ENCODE measurements around the gene FKBP1B. TPM values are rescaled to one million over a fixed set of nuclear protein-coding genes. Genes with fewer than 3 reads are reported as not detected.
"Not testable (repeated sequence)": the region's sequence is repeated elsewhere in the genome, so short reads cannot be mapped to it uniquely, and the experiment has no call there.

FKBP1B gene
- total and polyA plus RNA-seq, 10 donors, result 2.4 to 5.1 (median 3.5) TPM

DNA sequence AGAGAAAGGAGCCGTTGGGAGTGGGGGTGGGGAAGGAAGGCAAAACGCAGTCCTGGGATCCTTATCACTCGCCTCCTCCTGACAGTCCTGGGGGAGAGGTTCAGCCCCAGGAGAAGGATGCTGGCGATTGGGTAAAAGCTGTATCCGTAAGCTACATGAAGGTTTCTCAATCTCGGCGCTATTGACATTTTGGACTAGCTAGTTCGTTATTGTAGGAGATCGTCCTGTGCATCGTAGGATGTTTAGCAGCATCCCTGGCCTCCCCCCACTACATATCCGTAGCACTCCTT lies 35.6 kb downstream of the FKBP1B start:
- no peaks in the 10 kb centered on the region for H3K27me3 ChIP-seq (replicated peaks in 1 of 7)
- H3K27ac ChIP-seq, result peak overlapping the region in 7 of 8 donors; percentile 82 to 92 (median 88)
- peaks cover 0 to 52% (median 10%) of the 10 kb centered on the region in 6 donors for H3K36me3 ChIP-seq
- TF ChIP-seq POLR2A (IDR thresholded peaks at IDR 0.05), result no peak
- TF ChIP-seq POLR2AphosphoS5 (IDR thresholded peaks at IDR 0.05), result no peak
- TF ChIP-seq, protein P1, sequence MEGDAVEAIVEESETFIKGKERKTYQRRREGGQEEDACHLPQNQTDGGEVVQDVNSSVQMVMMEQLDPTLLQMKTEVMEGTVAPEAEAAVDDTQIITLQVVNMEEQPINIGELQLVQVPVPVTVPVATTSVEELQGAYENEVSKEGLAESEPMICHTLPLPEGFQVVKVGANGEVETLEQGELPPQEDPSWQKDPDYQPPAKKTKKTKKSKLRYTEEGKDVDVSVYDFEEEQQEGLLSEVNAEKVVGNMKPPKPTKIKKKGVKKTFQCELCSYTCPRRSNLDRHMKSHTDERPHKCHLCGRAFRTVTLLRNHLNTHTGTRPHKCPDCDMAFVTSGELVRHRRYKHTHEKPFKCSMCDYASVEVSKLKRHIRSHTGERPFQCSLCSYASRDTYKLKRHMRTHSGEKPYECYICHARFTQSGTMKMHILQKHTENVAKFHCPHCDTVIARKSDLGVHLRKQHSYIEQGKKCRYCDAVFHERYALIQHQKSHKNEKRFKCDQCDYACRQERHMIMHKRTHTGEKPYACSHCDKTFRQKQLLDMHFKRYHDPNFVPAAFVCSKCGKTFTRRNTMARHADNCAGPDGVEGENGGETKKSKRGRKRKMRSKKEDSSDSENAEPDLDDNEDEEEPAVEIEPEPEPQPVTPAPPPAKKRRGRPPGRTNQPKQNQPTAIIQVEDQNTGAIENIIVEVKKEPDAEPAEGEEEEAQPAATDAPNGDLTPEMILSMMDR (IDR thresholded peaks at IDR 0.05 in 8 of 11, conservative IDR thresholded peaks at IDR 0.05 in 3 of 11), result no peak
- peaks cover 6 to 51% (median 24%) of the 10 kb centered on the region in 6 donors for H3K4me1 ChIP-seq
- DNase-seq, result no peak
- no peaks in the 10 kb centered on the region for H3K9me3 ChIP-seq
- peak overlapping the region in 7 of 8 donors; percentile 48 to 76 (median 56) for H3K4me3 ChIP-seq
- intact Hi-C loops (cut with DNase I; ENCODE audit: low total_unique reads), result no loop called here
- WGBS, 5 donors, result 26 to 42% (median 31%) methylated on average over 11 of the region's 11 CpGs

DNA sequence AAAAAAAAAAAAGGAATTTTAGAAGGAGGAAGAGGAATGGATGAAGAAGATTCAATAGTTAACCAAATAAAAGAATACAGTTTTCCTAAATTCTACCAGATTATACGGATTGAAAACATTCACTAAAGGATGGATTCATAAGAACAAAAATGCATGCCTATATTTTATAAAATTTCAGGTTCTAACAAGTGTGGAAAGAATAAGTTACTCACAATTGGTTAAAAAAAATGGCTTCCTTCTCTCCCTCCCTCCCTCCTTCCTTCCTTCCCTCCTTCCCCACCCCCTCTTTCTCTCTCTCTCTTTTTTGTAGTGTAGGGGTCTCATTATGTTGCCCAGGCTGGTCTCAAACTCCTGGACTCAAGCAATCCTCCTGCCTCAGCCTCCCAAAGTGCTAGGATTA lies 36.7 kb downstream of the FKBP1B start:
- no peak for DNase-seq
- peaks cover 6 to 43% (median 24%) of the 10 kb centered on the region in 6 donors for H3K4me1 ChIP-seq
- no peak overlapping the region for H3K27ac ChIP-seq
- intact Hi-C loops (cut with DNase I; ENCODE audit: low total_unique reads), result no loop called here
- H3K9me3 ChIP-seq, result no peaks in the 10 kb centered on the region
- H3K27me3 ChIP-seq (replicated peaks in 1 of 7), result no peaks in the 10 kb centered on the region
- no peak overlapping the region for H3K4me3 ChIP-seq
- 91 to 97% (median 96%) methylated on average over 1 of the region's 1 CpG for WGBS, 5 donors
- H3K36me3 ChIP-seq, result peaks cover 0 to 48% (median 10%) of the 10 kb centered on the region in 6 donors
- no peak for TF ChIP-seq POLR2AphosphoS5 (IDR thresholded peaks at IDR 0.05)
- no peak for TF ChIP-seq POLR2A (IDR thresholded peaks at IDR 0.05)
- TF ChIP-seq, protein P1 (IDR thresholded peaks at IDR 0.05 in 8 of 11, conservative IDR thresholded peaks at IDR 0.05 in 3 of 11), result no peak

DNA sequence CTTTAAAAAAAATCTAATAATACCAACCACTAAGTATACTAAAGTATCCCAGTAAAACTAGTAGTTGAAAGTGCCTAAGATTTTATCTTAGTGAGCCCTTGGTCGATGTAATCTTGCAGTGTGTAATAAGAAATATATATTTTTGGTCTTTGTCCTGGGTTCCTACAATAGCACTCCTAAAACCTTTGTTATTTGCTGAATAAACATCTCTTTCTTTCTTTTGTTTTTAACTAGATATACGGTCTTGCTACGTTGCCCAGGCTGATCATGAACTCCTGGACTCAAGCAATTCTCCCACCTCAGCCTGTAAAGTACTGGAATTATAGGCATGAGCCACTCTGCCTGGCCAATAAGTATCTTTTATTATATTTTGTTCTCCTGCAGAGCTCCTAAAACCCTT lies 37.5 kb downstream of the FKBP1B start:
- Histone ChIP-seq H3K4me3 (no peak overlapping the region), H3K27ac (no peak overlapping the region), H3K4me1 (peaks cover 6 to 37% (median 24%) of the 10 kb centered on the region in 6 donors), H3K27me3 (replicated peaks in 1 of 7) (no peaks in the 10 kb centered on the region), H3K9me3 (no peaks in the 10 kb centered on the region), H3K36me3 (peaks cover 0 to 45% (median 10%) of the 10 kb centered on the region in 6 donors)
- WGBS, 5 donors, result 85 to 98% (median 92%) methylated on average over 3 of the region's 3 CpGs
- no peak for DNase-seq
- intact Hi-C loops (cut with DNase I; ENCODE audit: low total_unique reads), result no loop called here
- TF ChIP-seq, protein P1 (IDR thresholded peaks at IDR 0.05 in 8 of 11, conservative IDR thresholded peaks at IDR 0.05 in 3 of 11), result no peak
- TF ChIP-seq POLR2AphosphoS5 (IDR thresholded peaks at IDR 0.05) (no peak), POLR2A (IDR thresholded peaks at IDR 0.05) (no peak)

DNA sequence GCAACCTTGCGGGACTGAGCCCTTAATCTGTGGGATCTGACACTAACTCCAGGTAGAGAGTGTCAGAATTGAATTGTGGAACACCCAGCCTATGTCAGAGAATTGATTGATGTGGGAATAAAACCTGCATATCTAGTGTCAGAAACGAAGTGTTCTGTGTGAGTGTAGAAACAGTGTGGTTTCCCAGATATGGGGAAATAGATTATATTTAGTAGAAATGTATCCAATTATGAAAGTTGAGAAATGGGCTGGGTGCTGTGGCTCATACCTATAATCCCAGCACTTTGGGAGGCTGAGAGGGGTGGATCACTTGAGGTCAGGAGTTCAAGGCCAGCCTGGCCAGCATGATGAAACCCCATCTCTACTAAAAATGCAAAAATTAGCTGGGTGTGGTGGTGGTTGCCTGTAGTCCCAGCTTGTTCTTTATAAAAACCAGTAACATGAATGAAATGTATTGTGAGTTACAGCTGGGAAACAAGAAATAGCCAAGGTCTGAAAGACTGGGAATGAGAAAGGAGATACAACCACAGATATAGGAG lies 39.3 kb downstream of the FKBP1B start:
- Histone ChIP-seq H3K27me3 (replicated peaks in 1 of 7) (no peaks in the 10 kb centered on the region), H3K36me3 (peaks cover 0 to 51% (median 10%) of the 10 kb centered on the region in 6 donors), H3K4me3 (no peak overlapping the region), H3K4me1 (peaks cover under 1 to 19% (median 12%) of the 10 kb centered on the region in 6 donors), H3K9me3 (no peaks in the 10 kb centered on the region), H3K27ac (no peak overlapping the region)
- intact Hi-C loops (cut with DNase I; ENCODE audit: low total_unique reads), result no loop called here
- TF ChIP-seq POLR2AphosphoS5 (IDR thresholded peaks at IDR 0.05) (no peak), POLR2A (IDR thresholded peaks at IDR 0.05) (no peak)
- TF ChIP-seq, protein P1 (IDR thresholded peaks at IDR 0.05 in 8 of 11, conservative IDR thresholded peaks at IDR 0.05 in 3 of 11), result no peak
- 55 to 77% (median 64%) methylated on average over 2 of the region's 2 CpGs for WGBS, 5 donors
- no peak for DNase-seq

DNA sequence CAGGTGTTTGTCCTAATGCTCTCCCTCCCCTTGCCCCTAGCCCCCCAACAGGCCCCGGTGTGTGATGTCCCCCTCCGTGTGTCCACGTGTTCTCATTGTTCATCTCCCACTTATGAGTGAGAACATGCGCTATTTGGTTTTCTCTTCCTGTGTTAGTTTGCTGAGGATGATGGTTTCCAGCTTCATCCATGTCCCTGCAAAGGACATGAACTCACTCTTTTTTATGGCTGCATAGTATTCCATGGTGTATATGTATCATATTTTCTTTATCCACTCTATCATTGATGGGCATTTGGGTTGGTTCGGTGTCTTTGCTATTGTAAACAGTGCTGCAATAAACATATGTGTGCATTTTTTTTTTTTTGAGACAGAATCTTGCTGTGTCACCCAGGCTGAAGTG lies 43.7 kb downstream of the FKBP1B start:
- H3K27me3 ChIP-seq (replicated peaks in 1 of 7); H3K27ac ChIP-seq; H3K4me3 ChIP-seq; intact Hi-C loops (cut with DNase I; ENCODE audit: low total_unique reads); DNase-seq; H3K9me3 ChIP-seq; H3K4me1 ChIP-seq: not testable (repeated sequence)
- 98 to 100% (median 99%) methylated on average over 5 of the region's 5 CpGs for WGBS, 5 donors
- H3K36me3 ChIP-seq, result peaks cover 0 to 67% (median 11%) of the 10 kb centered on the region in 6 donors

DNA sequence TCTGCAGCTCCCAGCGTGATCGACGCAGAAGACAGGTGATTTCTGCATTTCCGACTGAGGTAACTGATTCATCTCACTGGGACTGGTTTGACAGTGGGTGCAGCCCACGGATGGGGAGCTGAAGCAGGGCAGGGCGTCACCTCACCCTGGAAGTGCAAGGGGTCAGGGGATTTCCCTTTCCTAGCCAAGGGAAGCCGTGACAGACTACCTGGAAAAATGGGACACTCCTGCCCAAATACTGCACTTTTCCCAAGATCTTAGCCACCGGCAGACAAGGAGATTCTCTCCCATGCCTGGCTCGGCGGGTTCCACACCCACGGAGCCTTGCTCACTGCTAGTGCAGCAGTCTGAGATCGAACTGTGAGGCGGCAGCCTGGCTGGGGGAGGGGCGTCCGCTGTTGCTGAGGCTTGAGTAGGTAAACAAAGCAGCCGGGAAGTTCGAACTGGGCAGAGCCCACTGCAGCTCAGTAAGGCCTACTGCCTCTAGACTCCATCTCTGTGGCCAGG lies 45.7 kb downstream of the FKBP1B start:
- H3K4me1 ChIP-seq; DNase-seq; H3K27me3 ChIP-seq (replicated peaks in 1 of 7); H3K9me3 ChIP-seq; H3K27ac ChIP-seq; intact Hi-C loops (cut with DNase I; ENCODE audit: low total_unique reads); H3K4me3 ChIP-seq: not testable (repeated sequence)
- peaks cover 0 to 58% (median 11%) of the 10 kb centered on the region in 6 donors for H3K36me3 ChIP-seq
- WGBS, 5 donors, result 83 to 92% (median 88%) methylated on average over 11 to 17 of the region's 17 CpGs

DNA sequence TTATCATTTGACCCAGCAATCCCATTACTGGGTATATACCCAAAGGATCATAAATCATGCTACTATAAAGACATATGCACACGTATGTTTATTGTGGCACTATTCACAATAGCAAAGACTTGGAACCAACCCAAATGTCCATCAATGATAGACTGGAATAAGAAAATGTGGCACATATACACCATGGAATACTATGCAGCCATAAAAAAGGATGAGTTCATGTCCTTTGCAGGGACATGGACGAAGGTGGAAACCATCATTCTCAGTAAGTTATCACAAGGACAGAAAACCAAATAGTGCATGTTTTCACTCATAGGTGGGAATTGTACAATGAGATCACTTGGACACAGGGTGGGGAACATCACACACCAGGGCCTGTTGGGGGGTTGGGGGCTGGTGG lies 51.2 kb downstream of the FKBP1B start:
- H3K27ac ChIP-seq; H3K27me3 ChIP-seq (replicated peaks in 1 of 7); intact Hi-C loops (cut with DNase I; ENCODE audit: low total_unique reads); DNase-seq; H3K4me3 ChIP-seq; H3K4me1 ChIP-seq: not testable (repeated sequence)
- Histone ChIP-seq H3K9me3 (peaks cover 0 to 14% (median 0%) of the 10 kb centered on the region in 8 donors), H3K36me3 (peaks cover 0 to 49% (median 9%) of the 10 kb centered on the region in 6 donors)
- 91 to 100% (median 97%) methylated on average over 2 of the region's 2 CpGs for WGBS, 5 donors

Measured in spleen (tissue), 11 donors.